ENCODE results near the gene EPHA5.

EPHA5 gene

DNA sequence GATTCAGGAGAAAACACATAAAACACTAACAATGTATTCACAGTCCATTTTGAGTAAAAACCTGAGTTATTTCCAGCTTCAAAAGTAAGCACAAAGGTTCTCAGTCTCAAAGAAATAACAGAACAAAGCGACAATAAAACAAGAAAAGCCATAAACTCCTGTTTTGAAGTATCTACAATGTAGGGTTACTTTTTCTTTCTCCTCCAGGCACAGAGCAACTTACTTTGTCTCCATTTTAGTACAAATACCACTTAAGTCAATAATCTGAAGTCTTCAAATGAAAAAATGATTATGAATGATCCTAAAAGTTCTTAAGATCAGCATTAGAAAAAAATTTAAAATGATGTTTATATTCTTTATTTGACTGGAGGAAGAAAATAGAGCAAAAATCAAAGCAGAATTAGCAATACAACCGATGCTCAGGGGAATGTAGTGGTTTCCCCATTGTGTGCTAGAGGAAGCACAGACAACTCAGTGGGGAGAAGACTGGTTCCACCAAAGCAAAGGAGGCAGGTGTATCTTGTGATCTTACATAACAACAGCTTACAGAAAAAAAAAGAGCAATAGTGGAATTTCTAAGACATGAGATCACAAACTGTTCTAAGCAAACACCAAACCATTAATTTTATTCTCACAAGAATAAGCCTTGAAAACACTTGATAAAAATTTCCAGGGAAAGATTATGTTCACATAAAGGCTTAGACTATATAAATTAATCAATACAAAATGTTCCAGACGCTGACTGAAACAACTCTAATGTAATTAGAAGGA, 35.1 kb downstream of the EPHA5 start:
- DNase-seq (ENCODE audit: low read depth), result no peak
- no peak overlapping the region for H3K4me3 ChIP-seq (ENCODE audit: low read depth, low read length)
- no peak for TF ChIP-seq CTCF (conservative IDR thresholded peaks at IDR 0.05; ENCODE audit: low read depth, low read length)

- no peak overlapping the region for H3K4me3 ChIP-seq (ENCODE audit: low read depth, low read length)
- DNase-seq (ENCODE audit: low read depth), result peak; percentile 9
- TF ChIP-seq CTCF (conservative IDR thresholded peaks at IDR 0.05; ENCODE audit: low read depth, low read length), result no peak
Measured at GRCh38 chr4:65624651-65625050, 45.6 kb downstream of the EPHA5 start.

DNA sequence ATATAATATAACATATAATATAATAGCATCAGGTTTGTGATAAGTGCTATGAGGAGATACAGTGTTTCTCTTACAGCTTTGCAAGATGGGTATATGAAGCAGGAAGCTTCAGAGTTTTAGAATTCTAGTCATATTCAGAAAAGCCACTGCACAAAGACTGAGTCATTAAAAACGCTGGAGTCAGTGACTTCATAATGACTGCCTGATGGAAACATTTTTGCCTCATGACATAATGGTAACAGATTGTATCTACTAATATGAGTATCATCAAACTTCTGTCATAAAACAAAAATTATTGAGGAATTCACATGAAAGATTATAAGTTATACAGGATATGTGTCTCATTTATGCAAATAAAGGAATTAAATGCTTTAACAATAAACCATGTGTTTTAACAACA, 46.8 kb downstream of the EPHA5 start:
- peak; percentile 66 for DNase-seq (ENCODE audit: low read depth)
- TF ChIP-seq CTCF (conservative IDR thresholded peaks at IDR 0.05; ENCODE audit: low read depth, low read length), result no peak
- H3K4me3 ChIP-seq (ENCODE audit: low read depth, low read length), result no peak overlapping the region

GRCh38 chr4:65617416-65617815, 52.9 kb downstream of the EPHA5 start:
- TF ChIP-seq CTCF (conservative IDR thresholded peaks at IDR 0.05; ENCODE audit: low read depth, low read length), result no peak
- no peak for DNase-seq (ENCODE audit: low read depth)

DNA sequence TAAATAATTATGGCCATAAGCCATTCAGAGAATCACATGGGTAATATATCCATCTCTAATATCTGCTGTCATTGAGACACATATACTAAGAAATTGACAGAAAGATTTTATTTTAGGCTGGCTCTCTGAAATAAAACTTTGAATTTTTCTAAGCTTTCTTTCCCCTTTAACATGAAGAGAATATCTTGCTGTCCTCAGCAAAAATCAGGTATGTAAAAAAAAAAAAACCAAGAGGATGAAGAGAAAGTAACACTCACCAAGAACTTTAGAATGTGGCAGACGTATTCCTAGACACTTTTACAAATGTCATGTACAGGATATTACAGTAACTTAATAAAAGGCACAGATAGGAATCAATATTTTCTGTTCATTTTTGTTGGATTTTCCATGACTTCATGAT, 65.8 kb downstream of the EPHA5 start:
- no peak for DNase-seq (ENCODE audit: low read depth)
- H3K4me3 ChIP-seq (ENCODE audit: low read depth, low read length), result no peak overlapping the region
- TF ChIP-seq CTCF (conservative IDR thresholded peaks at IDR 0.05; ENCODE audit: low read depth, low read length), result no peak

More at GRCh38 chr4:65617416-65617815, 52.9 kb downstream of the EPHA5 start:
- H3K4me3 ChIP-seq (ENCODE audit: low read depth, low read length), result no peak overlapping the region

- no peak for DNase-seq (ENCODE audit: low read depth)
- TF ChIP-seq CTCF (conservative IDR thresholded peaks at IDR 0.05; ENCODE audit: low read depth, low read length), result no peak
- no peak overlapping the region for H3K4me3 ChIP-seq (ENCODE audit: low read depth, low read length)
Measured at GRCh38 chr4:65600656-65601055, 69.6 kb downstream of the EPHA5 start.

DNA sequence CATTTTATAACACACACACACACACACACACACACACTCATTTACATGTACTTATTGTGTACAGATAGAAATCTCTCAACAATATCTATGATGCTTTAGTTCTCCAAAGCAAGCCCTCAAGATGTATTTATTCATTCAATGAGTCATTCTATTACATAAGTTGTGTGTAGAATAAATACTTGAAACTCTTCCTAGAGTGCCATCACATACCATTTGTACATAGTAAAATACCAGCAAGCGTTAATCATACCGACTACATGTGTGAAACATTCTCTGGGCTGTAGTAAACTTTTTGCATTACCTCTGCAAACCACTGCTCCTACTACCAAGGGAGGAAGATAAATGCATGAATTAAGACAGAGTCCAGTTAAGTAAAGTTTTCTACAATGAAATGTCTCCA, 70.9 kb downstream of the EPHA5 start:
- H3K4me3 ChIP-seq (ENCODE audit: low read depth, low read length), result no peak overlapping the region
- no peak for TF ChIP-seq CTCF (conservative IDR thresholded peaks at IDR 0.05; ENCODE audit: low read depth, low read length)
- peak; percentile 15 for DNase-seq (ENCODE audit: low read depth)
